ENCODE results near the gene GNA15.
"Not testable (repeated sequence)": the region's sequence is repeated elsewhere in the genome, so short reads cannot be mapped to it uniquely, and the experiment has no call there.

GNA15 gene

DNA sequence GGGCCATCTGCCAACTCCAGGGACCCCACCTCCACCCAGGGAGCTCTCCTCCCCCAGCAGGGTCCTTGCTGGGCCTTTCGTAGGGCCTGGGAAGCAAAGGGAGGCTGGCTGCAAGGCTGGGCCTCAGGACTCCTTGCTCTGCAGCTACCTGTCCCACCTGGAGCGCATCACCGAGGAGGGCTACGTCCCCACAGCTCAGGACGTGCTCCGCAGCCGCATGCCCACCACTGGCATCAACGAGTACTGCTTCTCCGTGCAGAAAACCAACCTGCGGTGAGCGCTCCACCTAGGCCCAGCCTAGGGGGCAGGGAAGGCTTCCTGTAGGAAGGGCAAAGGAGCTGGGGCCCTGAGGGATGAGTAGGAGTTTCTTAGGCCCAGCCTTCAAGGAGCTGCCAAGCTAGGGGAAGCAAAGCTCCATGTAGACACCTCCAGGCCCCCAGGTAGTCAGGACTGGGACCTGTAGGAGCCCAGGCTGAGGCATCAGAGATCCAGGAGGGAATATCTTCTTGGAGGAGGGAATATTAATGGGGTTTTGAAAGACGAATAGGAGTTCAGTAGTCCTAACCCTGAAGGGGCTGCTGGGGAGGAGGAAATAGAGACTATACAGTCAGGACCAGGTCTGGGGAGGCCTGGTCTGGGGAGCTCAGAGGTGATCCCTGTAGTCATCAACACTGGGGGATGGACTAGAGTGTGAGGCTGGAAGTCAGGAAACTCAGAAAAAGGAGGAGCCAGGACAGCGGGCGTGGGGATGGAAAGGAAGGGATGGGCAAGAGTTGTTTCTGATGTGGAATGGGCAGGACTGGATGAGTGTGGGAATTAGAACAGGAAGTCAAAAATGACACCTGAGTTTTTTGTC, 16.0 kb downstream of the GNA15 start:
- DNase-seq = no peak

- DNase-seq = no peak
These were observed 16.6 kb downstream of the GNA15 start for GRCh38 chr19:3152419-3152780.

DNA sequence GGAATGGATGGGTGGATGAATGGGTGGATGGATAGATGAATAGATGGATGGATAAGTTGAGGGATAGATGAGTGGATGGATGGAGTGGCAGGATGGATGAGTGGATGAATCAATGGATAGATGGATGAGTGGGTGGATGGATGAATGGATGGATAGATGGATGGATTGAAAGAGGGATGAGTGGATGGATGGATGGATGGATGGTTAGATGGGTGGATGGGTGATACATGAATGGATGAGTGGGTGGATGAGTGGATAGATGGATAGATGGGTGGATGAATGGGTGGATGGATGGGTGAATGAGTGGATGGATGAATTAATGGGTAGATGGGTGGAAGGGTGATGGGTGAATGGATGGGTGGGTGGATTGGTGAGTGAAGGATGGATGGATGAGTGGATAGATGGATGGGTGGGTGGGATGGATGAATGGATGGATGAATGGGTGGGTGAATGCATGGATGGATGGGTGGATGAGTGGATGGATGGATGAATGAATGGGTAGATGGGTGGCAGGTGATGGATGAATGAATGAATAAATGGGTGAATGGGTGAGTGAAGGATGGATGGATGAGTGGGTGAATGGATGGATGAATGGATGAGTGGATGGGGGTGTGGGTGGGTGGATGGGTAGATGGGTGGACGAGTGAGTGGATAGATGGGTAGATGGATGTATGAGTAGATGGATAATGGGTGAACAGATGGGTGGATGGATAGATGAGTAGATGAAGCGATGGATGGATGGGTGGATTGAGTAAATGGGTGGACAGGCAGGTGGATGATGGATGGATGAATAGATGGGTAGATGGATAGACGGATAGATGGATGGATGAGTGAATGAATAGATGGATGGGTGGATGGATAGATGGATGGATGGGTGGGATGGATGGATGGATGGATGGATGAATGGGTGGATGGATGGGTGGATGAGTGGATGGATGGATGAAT, 17.7 kb downstream of the GNA15 start:
- DNase-seq = no peak

DNA sequence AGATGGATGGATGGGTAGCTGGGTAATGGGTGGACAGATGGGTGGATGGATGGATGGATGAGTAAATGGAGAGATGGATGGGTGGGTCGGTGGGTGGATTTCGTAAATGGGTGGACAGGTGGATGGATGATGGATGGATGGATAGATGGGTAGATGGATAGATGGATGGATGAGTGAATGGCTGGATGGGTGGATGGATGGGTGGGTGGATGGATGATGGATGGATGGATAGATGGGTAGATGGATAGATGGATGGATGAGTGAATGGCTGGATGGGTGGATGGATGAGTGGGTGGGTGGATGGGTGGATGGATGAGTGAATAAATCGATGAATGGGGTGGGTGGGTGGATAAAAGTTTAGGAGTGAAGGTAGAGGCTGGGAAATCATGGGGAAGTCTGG, 18.6 kb downstream of the GNA15 start:
- not testable (repeated sequence) for DNase-seq

- peak; percentile 87 for DNase-seq
These were observed 19.3 kb downstream of the GNA15 start for GRCh38 chr19:3154957-3155736.

GRCh38 chr19:3157096-3157845, 21.4 kb downstream of the GNA15 start:
- DNase-seq = no peak

DNA sequence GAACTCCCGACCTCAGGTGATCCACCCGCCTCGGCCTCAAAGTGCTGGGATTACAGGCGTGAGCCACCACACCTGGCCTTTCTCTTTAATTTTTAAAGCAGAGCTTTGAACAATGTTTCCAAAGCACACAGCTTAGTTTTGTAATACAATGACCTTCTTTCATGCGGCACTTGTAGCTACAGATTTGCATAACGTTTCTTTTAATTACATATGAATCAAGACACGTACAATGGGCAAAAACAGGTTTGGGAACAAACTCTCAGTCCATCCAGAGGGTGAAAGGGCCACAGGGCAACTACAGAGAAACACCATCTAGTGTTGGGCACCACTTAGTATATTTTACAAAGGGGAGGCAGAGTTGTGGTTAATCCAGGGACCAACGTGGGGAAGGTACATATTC, 23.7 kb downstream of the GNA15 start:
- DNase-seq = no peak

DNA sequence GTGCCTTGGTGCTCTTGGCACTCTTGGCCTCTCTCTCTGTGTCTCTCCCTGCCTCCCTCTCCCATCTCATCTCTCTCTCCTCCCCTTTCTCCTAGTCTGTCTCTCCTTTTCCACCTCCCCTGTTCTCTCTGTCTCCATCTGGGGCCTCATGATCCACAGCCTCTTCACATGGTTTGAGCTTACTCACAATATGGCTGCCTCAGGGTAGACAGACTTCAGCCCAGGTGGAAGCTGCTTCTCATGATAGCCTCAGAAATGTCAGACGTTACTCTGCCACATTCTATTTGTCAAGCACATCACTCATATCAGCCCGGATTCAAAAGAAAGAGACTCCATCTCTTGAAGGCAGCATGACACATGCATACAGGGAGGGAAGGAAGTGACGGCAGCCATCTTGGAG, 24.4 kb downstream of the GNA15 start:
- no peak for DNase-seq

- DNase-seq = no peak
These were observed 25.6 kb downstream of the GNA15 start for GRCh38 chr19:3161453-3161852.

DNA sequence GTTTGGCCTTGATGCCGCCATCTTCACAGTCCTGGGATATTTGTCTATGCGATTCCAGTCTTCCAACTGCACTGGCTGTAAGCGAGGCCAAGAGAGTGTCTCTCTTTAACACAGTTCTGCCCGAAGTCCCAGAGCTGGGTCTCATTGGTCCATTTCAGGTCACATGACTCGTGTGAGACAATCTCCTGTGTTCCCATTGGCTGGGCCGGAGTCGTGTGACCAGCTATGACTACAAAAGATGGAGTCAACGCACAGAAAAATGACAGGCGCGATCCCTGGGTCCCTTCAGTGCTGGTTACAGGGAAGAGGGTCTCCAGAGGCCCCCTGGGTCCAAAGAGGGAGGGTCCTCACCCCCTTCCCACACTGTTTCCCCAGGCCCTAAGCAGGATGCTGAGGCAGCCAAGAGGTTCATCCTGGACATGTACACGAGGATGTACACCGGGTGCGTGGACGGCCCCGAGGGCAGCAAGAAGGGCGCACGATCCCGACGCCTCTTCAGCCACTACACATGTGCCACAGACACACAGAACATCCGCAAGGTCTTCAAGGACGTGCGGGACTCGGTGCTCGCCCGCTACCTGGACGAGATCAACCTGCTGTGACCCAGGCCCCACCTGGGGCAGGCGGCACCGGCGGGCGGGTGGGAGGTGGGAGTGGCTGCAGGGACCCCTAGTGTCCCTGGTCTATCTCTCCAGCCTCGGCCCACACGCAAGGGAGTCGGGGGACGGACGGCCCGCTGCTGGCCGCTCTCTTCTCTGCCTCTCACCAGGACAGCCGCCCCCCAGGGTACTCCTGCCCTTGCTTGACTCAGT, 26.8 kb downstream of the GNA15 start:
- no peak for DNase-seq

DNA sequence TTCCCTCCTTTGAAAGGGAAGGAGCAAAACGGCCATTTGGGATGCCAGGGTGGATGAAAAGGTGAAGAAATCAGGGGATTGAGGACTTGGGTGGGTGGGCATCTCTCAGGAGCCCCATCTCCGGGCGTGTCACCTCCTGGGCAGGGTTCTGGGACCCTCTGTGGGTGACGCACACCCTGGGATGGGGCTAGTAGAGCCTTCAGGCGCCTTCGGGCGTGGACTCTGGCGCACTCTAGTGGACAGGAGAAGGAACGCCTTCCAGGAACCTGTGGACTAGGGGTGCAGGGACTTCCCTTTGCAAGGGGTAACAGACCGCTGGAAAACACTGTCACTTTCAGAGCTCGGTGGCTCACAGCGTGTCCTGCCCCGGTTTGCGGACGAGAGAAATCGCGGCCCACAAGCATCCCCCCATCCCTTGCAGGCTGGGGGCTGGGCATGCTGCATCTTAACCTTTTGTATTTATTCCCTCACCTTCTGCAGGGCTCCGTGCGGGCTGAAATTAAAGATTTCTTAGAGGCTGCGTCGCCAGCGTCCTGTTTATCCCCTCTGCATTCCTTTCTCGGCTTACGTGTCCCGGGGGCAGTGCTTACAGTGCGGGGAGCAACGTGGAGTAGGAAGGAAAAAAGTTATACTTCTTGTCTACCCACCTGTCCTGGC, 27.5 kb downstream of the GNA15 start:
- DNase-seq = peak; percentile 83

GRCh38 chr19:3163943-3164342, 28.1 kb downstream of the GNA15 start:
- no peak for DNase-seq

DNA sequence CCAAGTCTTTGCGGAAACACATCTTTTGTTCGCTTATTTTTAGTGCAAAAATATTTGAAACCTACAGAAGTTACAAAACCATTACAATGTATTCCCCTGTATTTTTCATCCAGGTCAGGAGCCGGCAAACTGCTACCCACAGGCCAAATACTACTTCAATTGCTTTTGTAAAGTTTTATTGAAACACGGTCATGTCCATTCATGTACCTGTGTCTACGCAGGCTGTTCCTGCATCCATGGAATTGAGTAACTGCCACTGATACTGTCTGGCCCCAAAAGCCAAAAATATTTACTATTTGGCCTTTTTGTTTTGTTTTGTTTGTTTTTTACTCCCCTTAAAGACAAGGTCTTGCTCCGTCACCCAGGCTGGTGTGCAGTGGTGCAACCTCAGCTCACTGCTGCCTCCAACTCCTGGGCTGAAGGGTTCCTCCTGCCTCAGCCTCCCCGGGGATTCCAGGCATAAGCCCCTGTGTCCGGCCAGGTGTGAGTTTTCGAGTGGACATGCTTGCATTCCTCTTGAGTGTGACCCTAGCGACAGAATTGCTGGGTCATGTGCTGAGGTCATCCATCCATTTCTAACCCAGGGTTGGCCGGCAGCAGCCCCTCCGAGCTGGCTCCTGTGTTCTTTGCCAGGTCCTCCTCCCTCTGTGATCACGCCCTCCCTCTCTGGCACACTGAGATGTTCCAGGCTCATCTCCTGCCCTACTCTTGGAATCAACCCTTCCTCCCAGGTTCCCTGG, 31.9 kb downstream of the GNA15 start:
- DNase-seq = no peak

- no peak for DNase-seq
These were observed 36.2 kb downstream of the GNA15 start for GRCh38 chr19:3171894-3172672.

- DNase-seq = not testable (repeated sequence)
These were observed 36.8 kb downstream of the GNA15 start for GRCh38 chr19:3172673-3173000.

DNA sequence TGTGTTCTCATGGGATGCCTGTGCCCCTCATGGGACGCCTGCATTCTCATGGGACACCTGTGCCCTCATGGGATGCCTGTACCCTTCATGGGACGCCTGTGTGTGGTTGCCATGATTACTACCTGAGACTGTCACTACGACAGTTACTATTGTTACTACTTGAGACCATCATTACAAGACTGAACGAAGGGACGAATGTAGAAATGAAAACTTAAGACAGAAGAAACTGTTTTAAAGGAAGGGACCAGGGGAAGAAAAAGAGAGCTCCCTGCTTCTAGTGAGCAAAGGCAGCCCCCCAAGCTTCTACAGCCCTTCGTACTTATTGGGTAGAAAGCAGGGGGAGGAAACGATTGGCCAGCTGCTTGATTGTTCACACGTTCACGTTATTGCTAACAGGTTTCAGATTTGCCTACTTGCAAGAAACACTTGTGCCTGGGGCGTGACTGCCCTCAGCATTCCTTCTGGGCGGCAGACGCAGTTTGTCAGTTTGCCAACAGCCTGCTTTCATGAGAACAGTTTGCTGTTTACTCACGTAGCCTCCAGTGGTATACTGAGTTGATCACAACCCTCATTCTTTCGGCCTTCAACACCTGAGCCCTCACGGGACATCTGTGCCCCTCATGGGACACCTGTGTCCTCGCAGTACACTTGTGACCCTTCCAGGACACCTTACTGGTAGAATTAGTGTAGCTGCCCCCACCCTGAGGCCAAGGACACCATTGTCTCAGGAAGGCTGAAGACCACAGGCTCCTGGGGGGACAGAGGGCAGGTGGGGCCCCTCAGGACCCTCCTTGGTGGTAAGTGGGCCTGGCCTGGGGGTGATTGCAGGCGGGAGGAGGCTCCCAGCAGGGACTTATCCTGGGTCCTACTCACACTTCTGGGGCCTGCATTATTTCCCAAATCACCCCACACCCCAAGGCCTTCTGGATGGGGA, 40.2 kb downstream of the GNA15 start:
- peak; percentile 61 for DNase-seq

GRCh38 chr19:3176715-3177501, 41.1 kb downstream of the GNA15 start:
- peak; percentile 88 for DNase-seq
